HepG2 (cell line): ENCODE results near the gene DPH1. TPM values are rescaled to one million over a fixed set of nuclear protein-coding genes. Genes with fewer than 3 reads are reported as not detected.

Source experiments
- CHD4 ChIP-seq: fragments of 200-600 bp; sonication (generic); IDR thresholded peaks from 2 replicates; pipeline ENCODE4 v1.7.0; 2017; ENCODE audit warnings: mild to moderate bottlenecking, low read length, borderline replicate concordance
- CREM ChIP-seq, 2 experiments: sonication (generic) in 1 of 2; formaldehyde crosslinking in 1 of 2; IDR thresholded peaks; 2 replicates each; pipeline versions ENCODE4 v1.4.0 to v1.6.1; 2016 to 2020; ENCODE audit warnings: antibody characterized with exemption in 1 of 2, mild to moderate bottlenecking in 1 of 2, missing genetic modification reagents in 1 of 2
- EP300 ChIP-seq, 3 experiments: sonication (generic) in 1 of 3; formaldehyde crosslinking in 1 of 3; IDR thresholded peaks; 2 replicates each; pipeline versions ENCODE4 v1.5.1 to v1.6.1; 2011 to 2020; ENCODE audit warnings: low read depth in 2 of 3, low read length in 2 of 3, borderline replicate concordance in 1 of 3, improper control_type of control experiment in 1 of 3, mild to moderate bottlenecking in 1 of 3, missing genetic modification reagents in 1 of 3, moderate library complexity in 1 of 3
- GFI1 ChIP-seq: sonication (generic); formaldehyde crosslinking; IDR thresholded peaks from 2 replicates; pipeline ENCODE4 v1.5.0; 2020; ENCODE audit warnings: missing genetic modification reagents, mild to moderate bottlenecking, borderline replicate concordance
- MBD4 ChIP-seq: IDR thresholded peaks from 2 replicates; pipeline ENCODE4 v1.6.1; 2012; ENCODE audit warnings: low read length, inconsistent platforms, borderline replicate concordance
- MTA1 ChIP-seq: sonication (generic); formaldehyde crosslinking; IDR thresholded peaks from 2 replicates; pipeline ENCODE4 v1.4.0; 2020; ENCODE audit warnings: missing genetic modification reagents, mild to moderate bottlenecking, borderline replicate concordance
- MXI1 ChIP-seq: IDR thresholded peaks from 3 replicates; pipeline ENCODE4 v1.6.1; 2012; ENCODE audit warnings: low read depth, low read length, inconsistent platforms, borderline replicate concordance
- NFRKB ChIP-seq: fragments of 450-650 bp; IDR thresholded peaks from 2 replicates; pipeline ENCODE4 v1.6.1; 2017
- POLR2AphosphoS5 ChIP-seq: IDR thresholded peaks from 2 replicates; pipeline ENCODE4 v1.6.1; 2012; ENCODE audit warnings: low read depth, low read length
- PRMT3 ChIP-seq: sonication (generic); formaldehyde crosslinking; IDR thresholded peaks from 2 replicates; pipeline ENCODE4 v1.8.1; 2022; ENCODE audit warnings: low read depth, mild to moderate bottlenecking, moderate library complexity, missing genetic modification reagents, borderline replicate concordance
- STAT5B ChIP-seq: sonication (generic); formaldehyde crosslinking; IDR thresholded peaks from 2 replicates; pipeline ENCODE4 v1.4.0; 2020; ENCODE audit warnings: missing genetic modification reagents
- TEAD3 ChIP-seq: optimal IDR thresholded peaks from 2 replicates; pipeline ENCODE3; 2016; ENCODE audit warnings: borderline replicate concordance
- ZBTB10 ChIP-seq: sonication (generic); formaldehyde crosslinking; IDR thresholded peaks from 2 replicates; pipeline ENCODE4 v1.4.0; 2020; ENCODE audit warnings: missing genetic modification reagents, borderline replicate concordance
- ZHX2 ChIP-seq, 2 experiments: sonication (generic) in 1 of 2; formaldehyde crosslinking in 1 of 2; IDR thresholded peaks; 2 replicates each; pipeline versions ENCODE4 v1.6.1 to v1.9.0; 2014 to 2022; ENCODE audit warnings: antibody characterized with exemption in 1 of 2, borderline replicate concordance in 1 of 2, inconsistent platforms in 1 of 2, low read depth in 1 of 2, missing genetic modification reagents in 1 of 2
- ZNF597 ChIP-seq: sonication (generic); formaldehyde crosslinking; IDR thresholded peaks from 2 replicates; pipeline ENCODE4 v1.5.0; 2020; ENCODE audit warnings: missing genetic modification reagents
- ZNF652 ChIP-seq: IDR thresholded peaks from 2 replicates; pipeline ENCODE4 v1.6.1; 2016; ENCODE audit warnings: low read depth, borderline replicate concordance
- ZNF775 ChIP-seq: sonication (generic); formaldehyde crosslinking; IDR thresholded peaks from 2 replicates; pipeline ENCODE4 v1.4.0; 2020; ENCODE audit warnings: missing genetic modification reagents, mild to moderate bottlenecking, moderate library complexity, borderline replicate concordance
- ZNF776 ChIP-seq: sonication (generic); formaldehyde crosslinking; IDR thresholded peaks from 2 replicates; pipeline ENCODE4 v1.4.0; 2020; ENCODE audit warnings: mild to moderate bottlenecking, missing genetic modification reagents
- polyA plus RNA-seq, 8 experiments: library from polyadenylated mRNA; depleted of rRNA in 3 of 8; stranded (reverse) in 7 of 8; unstranded in 1 of 8; fragments of >200 nt; fragmentation: Illumina TruSeq in 4 of 8; extraction: Trizol in 4 of 8; gene quantifications; 2 replicates each; pipeline versions ENCODE4 v1.2.1 to v1.2.3, GENCODE V29; 2011 to 2016; ENCODE audit warnings: low read depth in 4 of 8, missing spikeins in 1 of 8, mixed read lengths in 1 of 8; ENCODE audit not compliant: insufficient read depth in 1 of 8
- total RNA-seq, 5 experiments: library from RNA; depleted of rRNA; stranded (reverse); fragments of >200 nt; fragmentation: Illumina TruSeq; extraction: Trizol; gene quantifications; 2 replicates each; pipeline ENCODE4 v1.2.3, GENCODE V29; 2016; ENCODE audit warnings: low read depth in 1 of 5

DPH1 gene
- total and polyA plus RNA-seq, 2 of the 13 experiments (the other 11 are each of a cell fraction or from before 2014, with no cell fraction given) = 25.3 to 42.8 TPM

- TF ChIP-seq ZHX2 (IDR thresholded peaks at IDR 0.05; ENCODE audit: low read depth) (no peak), ZHX2 (CRISPR knock-in tag; IDR thresholded peaks at IDR 0.05; ENCODE audit: borderline replicate concordance) (no peak), MBD4 (no peak), PRMT3 (CRISPR knock-in tag) (0 out of 2 replicates have a peak, but pooled peaks have one; percentile 6), ZNF775 (CRISPR knock-in tag) (no peak), MTA1 (CRISPR knock-in tag) (peak; percentile 36; the same call in 1 of the 2 replicates), ZBTB10 (CRISPR knock-in tag) (peak; percentile 89), EP300 (IDR thresholded peaks at IDR 0.05; ENCODE audit: low read depth in 2 of 2, low read length in 2 of 2) (peak in 1 of 2 experiments; percentile 74; a peak in 2 of 4 replicates), EP300 (CRISPR knock-in tag; IDR thresholded peaks at IDR 0.05; ENCODE audit: borderline replicate concordance) (no peak; the same call in 1 of the 2 replicates), STAT5B (CRISPR knock-in tag) (no peak), CREM (IDR thresholded peaks at IDR 0.05) (no peak), CREM (CRISPR knock-in tag; IDR thresholded peaks at IDR 0.05) (no peak), MXI1 (0 out of 3 replicates have a peak, but pooled peaks have one; percentile 22), POLR2AphosphoS5 (no peak), NFRKB (no peak), TEAD3 (CRISPR knock-in tag) (no peak), ZNF776 (CRISPR knock-in tag) (no peak), ZNF597 (CRISPR knock-in tag) (no peak), GFI1 (0 out of 2 replicates have a peak, but pooled peaks have one; percentile 19), ZNF652 (CRISPR knock-in tag) (no peak), CHD4 (no peak)
These were observed 31.8 kb upstream of the DPH1 start (continued) for GRCh38 chr17:1997927-1998742.
